Measurements from ENCODE around the gene MTNR1A. TPM values are rescaled to one million over a fixed set of nuclear protein-coding genes. Genes with fewer than 3 reads are reported as not detected.
A peak's percentile ranks its signal among the peaks of the same experiment; 100 is the strongest.

Gene MTNR1A
- total and polyA plus RNA-seq, 2 experiments from 2014 or later, result 0.32 to 1.4 TPM

DNA sequence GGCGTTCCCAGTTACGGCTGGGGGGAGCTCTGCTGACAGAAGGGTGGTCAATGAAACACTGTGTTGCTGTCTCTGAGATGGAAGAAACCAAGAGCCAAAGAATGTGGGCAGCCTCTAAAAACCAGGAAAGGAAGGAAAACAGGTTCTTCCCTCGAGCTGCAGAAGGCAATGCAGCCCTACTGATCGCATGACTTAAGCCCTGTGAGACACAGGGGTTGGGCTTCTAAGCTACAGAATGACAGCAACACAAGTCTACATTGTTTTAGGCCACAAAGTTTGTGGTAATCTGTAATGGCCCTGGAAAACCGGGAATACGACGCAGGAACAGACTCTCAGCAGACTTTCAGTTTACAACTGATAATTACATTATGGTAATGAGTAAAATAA lies 38.2 kb upstream of the MTNR1A start:
- Histone ChIP-seq H3K4me3 (no peak overlapping the region), H3K27me3 (ENCODE audit: insufficient read depth) (no peaks in the 10 kb centered on the region), H3F3A (replicated peaks; ENCODE audit: low read depth) (no peaks in the 10 kb centered on the region), H3K36me3 (ENCODE audit: insufficient read depth) (peaks cover 21% of the 10 kb centered on the region), H3K79me2 (replicated peaks; ENCODE audit: insufficient read depth) (no peaks in the 10 kb centered on the region), H3K4me1 (ENCODE audit: insufficient read depth) (no peaks in the 10 kb centered on the region; the same call in 1 of the 2 replicates), H3K27ac (ENCODE audit: low read depth) (no peak overlapping the region), H2AFZ (no peak overlapping the region), H3K4me2 (no peak overlapping the region), H3K9me2 (ENCODE audit: insufficient read depth) (no peaks in the 10 kb centered on the region), H4K20me1 (replicated peaks; ENCODE audit: insufficient read depth) (no peaks in the 10 kb centered on the region)
- Mint-ChIP-seq H3K4me3 (no peak overlapping the region), H3K27ac (no peak overlapping the region), H3K36me3 (ENCODE audit: low read depth) (peaks cover 58% of the 10 kb centered on the region), H3K9me3 (no peaks in the 10 kb centered on the region), H3K27me3 (ENCODE audit: insufficient read depth, low read depth, poor library complexity) (peaks cover 6% of the 10 kb centered on the region), H3K4me1 (peaks cover 10% of the 10 kb centered on the region; the same call in 2 of the 3 replicates)
- ATAC-seq (peak; percentile 36; the same call in 1 of the 3 replicates), DNase-seq (ENCODE audit: low spot score) (no peak)
- TF ChIP-seq STAT1 (IDR thresholded peaks at IDR 0.05; ENCODE audit: unreplicated experiment) (no peak), CREB1 (CRISPR knock-in tag; IDR thresholded peaks at IDR 0.05; ENCODE audit: low read depth) (no peak), EZH2phosphoT487 (IDR thresholded peaks at IDR 0.05; ENCODE audit: unreplicated experiment) (no peak), NANOG (IDR thresholded peaks at IDR 0.05; ENCODE audit: borderline replicate concordance) (no peak), POLR2AphosphoS5 (IDR thresholded peaks at IDR 0.05; ENCODE audit: low read depth) (no peak), ZNF114 (CRISPR knock-in tag; IDR thresholded peaks at IDR 0.05) (no peak), ZNF331 (CRISPR knock-in tag; IDR thresholded peaks at IDR 0.05; ENCODE audit: low read depth) (no peak), EZH2 (IDR thresholded peaks at IDR 0.05; ENCODE audit: low read depth, unreplicated experiment) (no peak), JUNB (IDR thresholded peaks at IDR 0.05; ENCODE audit: unreplicated experiment) (no peak)
- TF ChIP-seq, protein P1, sequence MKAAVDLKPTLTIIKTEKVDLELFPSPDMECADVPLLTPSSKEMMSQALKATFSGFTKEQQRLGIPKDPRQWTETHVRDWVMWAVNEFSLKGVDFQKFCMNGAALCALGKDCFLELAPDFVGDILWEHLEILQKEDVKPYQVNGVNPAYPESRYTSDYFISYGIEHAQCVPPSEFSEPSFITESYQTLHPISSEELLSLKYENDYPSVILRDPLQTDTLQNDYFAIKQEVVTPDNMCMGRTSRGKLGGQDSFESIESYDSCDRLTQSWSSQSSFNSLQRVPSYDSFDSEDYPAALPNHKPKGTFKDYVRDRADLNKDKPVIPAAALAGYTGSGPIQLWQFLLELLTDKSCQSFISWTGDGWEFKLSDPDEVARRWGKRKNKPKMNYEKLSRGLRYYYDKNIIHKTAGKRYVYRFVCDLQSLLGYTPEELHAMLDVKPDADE (IDR thresholded peaks at IDR 0.05), result no peak
- TF ChIP-seq, protein P2, sequence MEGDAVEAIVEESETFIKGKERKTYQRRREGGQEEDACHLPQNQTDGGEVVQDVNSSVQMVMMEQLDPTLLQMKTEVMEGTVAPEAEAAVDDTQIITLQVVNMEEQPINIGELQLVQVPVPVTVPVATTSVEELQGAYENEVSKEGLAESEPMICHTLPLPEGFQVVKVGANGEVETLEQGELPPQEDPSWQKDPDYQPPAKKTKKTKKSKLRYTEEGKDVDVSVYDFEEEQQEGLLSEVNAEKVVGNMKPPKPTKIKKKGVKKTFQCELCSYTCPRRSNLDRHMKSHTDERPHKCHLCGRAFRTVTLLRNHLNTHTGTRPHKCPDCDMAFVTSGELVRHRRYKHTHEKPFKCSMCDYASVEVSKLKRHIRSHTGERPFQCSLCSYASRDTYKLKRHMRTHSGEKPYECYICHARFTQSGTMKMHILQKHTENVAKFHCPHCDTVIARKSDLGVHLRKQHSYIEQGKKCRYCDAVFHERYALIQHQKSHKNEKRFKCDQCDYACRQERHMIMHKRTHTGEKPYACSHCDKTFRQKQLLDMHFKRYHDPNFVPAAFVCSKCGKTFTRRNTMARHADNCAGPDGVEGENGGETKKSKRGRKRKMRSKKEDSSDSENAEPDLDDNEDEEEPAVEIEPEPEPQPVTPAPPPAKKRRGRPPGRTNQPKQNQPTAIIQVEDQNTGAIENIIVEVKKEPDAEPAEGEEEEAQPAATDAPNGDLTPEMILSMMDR (conservative IDR thresholded peaks at IDR 0.05; ENCODE audit: low read depth in 2 of 2), result no peak; a peak in 1 of 4 replicates
- TF ChIP-seq, protein P3, sequence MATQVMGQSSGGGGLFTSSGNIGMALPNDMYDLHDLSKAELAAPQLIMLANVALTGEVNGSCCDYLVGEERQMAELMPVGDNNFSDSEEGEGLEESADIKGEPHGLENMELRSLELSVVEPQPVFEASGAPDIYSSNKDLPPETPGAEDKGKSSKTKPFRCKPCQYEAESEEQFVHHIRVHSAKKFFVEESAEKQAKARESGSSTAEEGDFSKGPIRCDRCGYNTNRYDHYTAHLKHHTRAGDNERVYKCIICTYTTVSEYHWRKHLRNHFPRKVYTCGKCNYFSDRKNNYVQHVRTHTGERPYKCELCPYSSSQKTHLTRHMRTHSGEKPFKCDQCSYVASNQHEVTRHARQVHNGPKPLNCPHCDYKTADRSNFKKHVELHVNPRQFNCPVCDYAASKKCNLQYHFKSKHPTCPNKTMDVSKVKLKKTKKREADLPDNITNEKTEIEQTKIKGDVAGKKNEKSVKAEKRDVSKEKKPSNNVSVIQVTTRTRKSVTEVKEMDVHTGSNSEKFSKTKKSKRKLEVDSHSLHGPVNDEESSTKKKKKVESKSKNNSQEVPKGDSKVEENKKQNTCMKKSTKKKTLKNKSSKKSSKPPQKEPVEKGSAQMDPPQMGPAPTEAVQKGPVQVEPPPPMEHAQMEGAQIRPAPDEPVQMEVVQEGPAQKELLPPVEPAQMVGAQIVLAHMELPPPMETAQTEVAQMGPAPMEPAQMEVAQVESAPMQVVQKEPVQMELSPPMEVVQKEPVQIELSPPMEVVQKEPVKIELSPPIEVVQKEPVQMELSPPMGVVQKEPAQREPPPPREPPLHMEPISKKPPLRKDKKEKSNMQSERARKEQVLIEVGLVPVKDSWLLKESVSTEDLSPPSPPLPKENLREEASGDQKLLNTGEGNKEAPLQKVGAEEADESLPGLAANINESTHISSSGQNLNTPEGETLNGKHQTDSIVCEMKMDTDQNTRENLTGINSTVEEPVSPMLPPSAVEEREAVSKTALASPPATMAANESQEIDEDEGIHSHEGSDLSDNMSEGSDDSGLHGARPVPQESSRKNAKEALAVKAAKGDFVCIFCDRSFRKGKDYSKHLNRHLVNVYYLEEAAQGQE (IDR thresholded peaks at IDR 0.05; ENCODE audit: unreplicated experiment), result no peak
- TF ChIP-seq, protein P4, sequence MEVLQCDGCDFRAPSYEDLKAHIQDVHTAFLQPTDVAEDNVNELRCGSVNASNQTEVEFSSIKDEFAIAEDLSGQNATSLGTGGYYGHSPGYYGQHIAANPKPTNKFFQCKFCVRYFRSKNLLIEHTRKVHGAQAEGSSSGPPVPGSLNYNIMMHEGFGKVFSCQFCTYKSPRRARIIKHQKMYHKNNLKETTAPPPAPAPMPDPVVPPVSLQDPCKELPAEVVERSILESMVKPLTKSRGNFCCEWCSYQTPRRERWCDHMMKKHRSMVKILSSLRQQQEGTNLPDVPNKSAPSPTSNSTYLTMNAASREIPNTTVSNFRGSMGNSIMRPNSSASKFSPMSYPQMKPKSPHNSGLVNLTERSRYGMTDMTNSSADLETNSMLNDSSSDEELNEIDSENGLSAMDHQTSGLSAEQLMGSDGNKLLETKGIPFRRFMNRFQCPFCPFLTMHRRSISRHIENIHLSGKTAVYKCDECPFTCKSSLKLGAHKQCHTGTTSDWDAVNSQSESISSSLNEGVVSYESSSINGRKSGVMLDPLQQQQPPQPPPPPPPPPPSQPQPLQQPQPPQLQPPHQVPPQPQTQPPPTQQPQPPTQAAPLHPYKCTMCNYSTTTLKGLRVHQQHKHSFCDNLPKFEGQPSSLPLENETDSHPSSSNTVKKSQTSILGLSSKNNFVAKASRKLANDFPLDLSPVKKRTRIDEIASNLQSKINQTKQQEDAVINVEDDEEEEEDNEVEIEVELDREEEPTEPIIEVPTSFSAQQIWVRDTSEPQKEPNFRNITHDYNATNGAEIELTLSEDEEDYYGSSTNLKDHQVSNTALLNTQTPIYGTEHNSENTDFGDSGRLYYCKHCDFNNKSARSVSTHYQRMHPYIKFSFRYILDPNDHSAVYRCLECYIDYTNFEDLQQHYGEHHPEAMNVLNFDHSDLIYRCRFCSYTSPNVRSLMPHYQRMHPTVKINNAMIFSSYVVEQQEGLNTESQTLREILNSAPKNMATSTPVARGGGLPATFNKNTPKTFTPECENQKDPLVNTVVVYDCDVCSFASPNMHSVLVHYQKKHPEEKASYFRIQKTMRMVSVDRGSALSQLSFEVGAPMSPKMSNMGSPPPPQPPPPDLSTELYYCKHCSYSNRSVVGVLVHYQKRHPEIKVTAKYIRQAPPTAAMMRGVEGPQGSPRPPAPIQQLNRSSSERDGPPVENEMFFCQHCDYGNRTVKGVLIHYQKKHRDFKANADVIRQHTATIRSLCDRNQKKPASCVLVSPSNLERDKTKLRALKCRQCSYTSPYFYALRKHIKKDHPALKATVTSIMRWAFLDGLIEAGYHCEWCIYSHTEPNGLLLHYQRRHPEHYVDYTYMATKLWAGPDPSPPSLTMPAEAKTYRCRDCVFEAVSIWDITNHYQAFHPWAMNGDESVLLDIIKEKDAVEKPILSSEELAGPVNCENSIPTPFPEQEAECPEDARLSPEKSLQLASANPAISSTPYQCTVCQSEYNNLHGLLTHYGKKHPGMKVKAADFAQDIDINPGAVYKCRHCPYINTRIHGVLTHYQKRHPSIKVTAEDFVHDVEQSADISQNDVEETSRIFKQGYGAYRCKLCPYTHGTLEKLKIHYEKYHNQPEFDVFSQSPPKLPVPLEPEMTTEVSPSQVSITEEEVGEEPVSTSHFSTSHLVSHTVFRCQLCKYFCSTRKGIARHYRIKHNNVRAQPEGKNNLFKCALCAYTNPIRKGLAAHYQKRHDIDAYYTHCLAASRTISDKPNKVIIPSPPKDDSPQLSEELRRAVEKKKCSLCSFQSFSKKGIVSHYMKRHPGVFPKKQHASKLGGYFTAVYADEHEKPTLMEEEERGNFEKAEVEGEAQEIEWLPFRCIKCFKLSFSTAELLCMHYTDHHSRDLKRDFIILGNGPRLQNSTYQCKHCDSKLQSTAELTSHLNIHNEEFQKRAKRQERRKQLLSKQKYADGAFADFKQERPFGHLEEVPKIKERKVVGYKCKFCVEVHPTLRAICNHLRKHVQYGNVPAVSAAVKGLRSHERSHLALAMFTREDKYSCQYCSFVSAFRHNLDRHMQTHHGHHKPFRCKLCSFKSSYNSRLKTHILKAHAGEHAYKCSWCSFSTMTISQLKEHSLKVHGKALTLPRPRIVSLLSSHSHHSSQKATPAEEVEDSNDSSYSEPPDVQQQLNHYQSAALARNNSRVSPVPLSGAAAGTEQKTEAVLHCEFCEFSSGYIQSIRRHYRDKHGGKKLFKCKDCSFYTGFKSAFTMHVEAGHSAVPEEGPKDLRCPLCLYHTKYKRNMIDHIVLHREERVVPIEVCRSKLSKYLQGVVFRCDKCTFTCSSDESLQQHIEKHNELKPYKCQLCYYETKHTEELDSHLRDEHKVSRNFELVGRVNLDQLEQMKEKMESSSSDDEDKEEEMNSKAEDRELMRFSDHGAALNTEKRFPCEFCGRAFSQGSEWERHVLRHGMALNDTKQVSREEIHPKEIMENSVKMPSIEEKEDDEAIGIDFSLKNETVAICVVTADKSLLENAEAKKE (CRISPR knock-in tag; IDR thresholded peaks at IDR 0.05), result no peak
